NOMO-1 (cell line): Measurements from ENCODE around the gene TXNRD1.
A peak's percentile ranks its signal among the peaks of the same experiment; 100 is the strongest.

Experiments used
- DNase-seq, 2 experiments: peaks; one replicate each; lab custom pipeline; 2025; ENCODE audit not compliant: unreplicated experiment in 2 of 2; lab: John Stamatoyannopoulos, UW

The TXNRD1 gene

DNA sequence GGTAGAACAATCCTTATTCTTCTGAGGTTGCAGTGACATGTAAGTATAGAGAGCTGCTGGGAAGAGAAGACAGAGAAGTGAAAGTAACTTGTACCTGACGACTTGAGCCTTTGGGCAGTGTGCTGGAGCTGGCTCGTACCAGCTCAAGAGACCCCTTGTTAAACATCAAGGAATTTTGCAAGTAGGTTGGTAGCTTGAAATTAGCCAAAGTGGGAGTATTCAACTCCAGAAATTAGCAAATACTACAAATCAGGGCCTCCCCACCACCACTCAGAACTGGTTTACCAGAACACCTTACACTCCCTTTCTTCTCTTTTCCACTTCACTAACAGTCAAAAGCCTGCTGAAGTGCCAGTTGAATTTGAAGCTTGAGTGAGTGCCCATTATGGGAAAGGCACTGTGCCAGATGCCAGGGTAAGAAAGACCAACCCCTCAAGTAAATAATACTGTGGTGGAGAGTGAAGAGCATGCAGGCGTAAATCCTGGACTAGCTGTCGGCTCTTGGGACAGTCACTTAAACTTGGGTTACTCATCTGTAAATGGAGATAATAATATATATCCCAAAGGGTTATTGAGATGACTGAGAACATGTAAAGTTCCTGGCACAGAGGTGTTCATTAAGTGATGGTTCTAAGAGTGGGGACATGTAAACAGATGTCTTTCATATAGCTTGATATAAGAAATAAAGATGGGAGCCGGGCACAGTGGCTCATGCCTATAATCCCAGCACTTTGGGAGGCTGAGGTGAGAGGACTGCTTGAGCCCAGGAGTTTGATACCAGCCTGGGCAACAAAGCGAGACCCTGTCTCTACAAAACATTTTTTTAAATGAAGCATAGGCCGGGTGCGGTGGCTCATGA is 60.9 kb downstream of the TXNRD1 start:
- peak; percentile 37 to 60 for DNase-seq

DNA sequence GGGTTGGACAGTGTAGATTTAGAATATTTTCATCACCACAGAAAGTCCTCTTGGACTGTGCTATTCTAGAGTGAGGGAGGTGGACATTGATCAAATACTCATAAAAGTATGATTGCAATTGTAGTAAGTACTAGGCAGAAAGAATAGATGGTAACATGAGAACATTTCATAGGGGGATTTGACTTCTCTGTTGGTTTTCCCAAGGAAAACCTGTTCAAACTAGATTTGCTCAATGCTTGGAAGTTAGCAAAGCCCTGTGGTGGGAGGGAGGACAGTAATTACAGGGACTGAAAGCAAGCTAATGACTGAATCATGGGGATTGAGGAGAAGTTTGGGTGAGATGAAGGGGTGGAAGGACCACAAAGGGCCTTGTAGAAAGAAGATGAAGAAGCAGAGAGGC is 63.6 kb downstream of the TXNRD1 start:
- no peak for DNase-seq

DNA sequence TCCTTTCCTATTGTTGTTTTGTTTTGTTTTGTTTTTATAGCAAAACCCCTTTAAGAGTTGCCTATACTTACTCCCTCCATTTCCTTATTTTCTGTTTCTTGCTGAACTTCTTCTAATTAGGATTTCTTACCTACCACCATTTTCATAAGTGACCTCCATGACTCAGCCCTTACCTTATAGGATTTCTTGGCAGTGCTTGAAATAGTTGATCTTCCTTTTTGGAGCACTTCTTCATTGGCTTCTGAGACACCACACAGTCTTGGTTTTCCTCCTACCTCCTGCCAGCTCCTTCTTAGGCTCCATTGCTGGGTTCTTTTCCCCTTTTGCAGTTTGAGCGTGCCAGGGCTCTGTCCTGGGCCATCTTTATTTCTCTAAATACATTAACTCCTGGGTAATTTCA is 64.5 kb downstream of the TXNRD1 start:
- no peak for DNase-seq

DNA sequence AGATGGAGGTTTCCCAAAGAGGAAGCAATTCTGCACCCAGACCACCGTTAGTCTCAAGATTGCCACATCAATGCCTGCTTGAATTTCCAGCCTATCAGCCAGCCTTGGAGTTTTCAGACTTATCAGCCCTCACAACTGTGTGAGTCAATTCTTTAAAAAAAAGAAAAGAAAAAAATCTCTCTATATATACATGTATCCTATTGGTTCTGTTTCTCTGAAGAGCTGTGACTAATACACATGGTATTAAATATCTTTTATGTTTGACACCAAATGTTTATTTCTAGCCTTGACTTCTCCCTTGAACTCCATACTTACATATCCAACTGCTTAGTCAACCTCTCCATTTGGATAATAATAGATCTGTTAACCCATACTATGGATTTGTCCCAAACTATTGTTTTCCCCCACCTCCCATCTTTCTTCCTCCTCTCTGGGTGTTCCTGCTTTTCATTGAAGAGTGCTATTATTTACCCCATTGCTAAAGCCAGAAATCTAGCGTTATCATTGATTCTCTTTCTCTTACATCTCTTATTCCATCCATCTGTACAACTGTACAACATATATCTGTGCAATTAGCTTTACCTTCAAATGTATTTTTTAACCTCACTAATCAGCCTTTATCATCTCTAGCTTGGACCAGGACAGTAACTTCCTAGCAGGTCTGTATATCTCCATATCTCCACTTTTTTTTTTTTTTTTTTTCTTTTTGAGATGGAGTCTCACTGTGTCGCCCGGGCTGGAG is 65.3 kb downstream of the TXNRD1 start:
- DNase-seq, result peak; percentile 15 to 58

DNA sequence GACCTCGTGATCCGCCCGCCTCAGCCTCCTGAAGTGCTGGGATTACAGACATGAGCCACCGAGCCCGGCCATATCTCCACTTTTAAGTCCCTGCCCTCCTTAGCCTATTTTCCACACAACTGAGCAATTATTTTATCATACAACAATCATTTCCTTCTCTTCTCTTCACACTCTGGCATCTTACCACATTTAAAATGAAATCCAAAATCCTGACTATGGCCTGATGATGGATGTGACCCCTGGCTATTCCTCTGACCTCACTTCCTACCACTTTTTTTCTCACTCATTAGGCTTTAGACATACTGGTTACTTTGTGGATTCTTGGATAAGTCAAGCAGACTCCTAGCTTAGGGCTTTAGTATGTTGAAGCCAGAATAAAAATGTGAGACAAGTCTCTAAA is 66.1 kb downstream of the TXNRD1 start:
- no peak for DNase-seq

DNA sequence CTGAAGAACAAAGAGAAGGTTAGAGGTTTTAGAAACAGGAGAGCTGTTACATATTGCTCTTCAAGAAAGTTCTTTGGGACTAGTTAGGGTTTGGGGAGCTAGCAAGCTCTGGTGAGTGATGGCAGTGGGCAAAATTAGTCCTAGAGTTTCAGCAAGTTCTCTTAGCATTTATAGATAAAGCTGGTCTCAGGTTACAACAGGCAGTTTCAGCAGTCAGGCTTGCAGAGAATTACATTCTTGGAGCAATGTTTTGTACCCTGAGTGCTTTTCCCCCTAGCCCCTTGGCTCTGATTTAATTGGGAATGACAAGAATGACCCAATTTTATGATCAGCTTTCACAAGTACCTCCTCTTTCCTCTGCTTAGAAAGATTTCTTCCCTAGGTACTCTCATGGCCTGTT is 66.5 kb downstream of the TXNRD1 start:
- DNase-seq, result no peak

DNA sequence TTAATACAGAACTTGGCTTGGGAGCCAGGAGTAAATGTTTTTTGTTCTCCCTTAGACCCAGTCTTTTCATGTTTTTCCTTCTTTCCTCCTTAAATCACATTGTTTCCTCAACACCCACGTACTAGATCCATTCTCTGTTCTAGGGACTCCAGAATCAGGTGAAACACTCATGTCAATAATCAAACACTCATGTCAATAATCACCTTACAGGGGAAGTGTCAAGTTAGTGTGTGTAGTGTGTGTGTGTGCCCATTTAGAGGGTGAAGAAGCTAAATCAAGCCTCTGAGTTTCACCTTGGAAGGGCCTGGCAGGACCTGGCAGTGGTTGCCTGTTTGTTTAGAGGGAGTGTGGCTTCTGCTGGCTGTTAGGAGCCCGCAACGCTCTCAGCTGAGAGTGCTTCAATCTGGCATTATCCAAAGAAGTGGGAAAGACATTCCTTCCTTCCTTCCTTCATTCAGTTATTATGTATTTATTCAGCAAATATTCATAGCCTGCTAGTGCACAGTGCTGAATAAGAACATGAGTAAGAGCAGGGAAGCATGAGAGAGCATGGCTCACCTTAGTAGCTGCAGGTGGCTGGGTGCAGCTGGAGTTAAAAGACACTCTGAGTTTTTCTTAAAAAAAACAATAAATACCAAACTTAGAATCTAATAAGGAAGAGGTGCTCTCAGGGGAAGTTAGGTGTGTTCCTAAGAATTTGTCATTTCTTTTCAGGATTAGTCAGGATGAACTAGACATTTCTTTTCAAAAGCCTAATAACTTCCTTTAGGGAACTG is 70.3 kb downstream of the TXNRD1 start:
- DNase-seq, result no peak

DNA sequence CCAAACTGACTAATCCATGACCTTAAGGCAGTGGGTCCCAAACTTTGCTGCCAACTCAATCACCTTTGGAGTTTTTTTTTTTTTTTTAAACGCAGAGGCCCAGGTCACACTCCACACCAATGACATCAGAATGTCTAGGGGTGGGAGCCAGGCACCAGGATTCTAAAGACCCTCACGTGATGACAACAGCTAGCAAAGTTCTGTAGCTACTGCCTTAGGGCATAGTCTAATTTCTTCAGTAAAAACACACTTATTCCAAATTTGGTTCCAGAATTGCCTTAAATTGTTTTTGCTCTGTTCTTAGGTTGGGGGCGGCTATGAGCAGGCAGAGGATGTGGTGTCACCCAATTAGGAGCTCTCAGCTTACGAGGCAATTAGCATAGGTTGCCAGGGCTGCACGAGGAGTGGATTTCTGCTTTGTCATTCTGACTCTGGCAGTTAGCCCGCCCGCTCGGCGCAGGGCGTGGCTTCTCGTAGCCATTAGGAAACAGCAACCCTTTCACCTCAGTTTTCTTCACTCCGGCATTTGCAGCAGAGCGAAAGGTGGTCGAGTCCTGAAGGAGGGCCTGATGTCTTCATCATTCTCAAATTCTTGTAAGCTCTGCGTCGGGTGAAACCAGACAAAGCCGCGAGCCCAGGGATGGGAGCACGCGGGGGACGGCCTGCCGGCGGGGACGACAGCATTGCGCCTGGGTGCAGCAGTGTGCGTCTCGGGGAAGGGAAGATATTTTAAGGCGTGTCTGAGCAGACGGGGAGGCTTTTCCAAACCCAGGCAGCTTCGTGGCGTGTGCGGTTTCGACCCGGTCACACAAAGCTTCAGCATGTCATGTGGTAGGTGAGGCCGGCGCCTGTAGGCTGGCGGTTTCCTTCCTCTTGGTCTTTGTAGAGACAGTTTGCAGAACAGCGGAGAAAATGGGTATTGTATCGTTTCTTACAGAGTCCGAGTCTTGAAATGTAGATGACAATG is 71.2 kb downstream of the TXNRD1 start:
- DNase-seq, result peak; percentile 92 to 98

DNA sequence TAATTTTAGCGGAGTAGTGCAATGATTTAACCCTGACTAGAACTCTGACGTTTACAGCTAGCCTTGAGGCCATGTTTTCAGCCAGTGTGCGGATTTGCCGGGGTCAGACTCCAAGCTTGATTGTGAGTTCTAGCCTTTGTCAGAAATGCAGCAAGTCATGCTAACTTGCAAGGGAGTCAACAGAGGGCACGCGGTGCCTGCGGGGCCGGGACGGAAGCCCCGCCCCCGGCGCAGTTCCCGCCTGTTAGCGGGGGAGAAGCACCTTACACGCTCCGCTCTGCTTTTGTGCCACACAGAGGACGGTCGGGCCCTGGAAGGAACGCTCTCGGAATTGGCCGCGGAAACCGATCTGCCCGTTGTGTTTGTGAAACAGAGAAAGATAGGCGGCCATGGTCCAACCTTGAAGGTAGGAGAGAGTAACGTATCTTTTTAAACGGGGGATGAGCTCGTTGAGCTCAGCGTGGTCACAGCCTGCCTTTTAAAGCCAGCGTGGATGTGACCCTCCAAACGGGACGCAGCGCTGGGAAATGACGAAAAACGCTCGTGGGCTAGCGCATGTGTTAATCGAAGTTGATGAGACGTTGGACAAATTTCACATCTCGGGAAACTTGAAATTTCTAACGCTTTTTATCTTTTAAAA is 73.2 kb downstream of the TXNRD1 start:
- DNase-seq, result peak; percentile 84 to 90

DNA sequence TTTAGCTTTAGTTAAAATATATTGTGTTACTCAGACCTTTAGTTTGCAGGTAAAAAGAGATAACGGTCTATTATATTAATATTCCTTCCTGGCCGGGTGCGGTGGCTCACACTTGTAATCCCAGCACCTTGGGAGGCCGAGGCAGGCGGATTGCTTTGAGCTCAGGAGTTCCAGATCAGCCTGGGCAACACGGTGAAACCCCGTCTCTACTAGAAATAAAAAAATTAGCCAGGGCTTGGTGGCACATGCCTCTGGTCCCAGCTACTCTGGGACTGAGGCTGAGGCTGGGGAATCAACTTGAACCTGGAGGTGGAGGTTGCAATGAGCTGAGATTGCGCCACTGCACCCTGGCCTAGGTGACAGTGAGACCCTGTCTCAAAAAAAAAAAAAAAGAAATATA is 74.7 kb downstream of the TXNRD1 start:
- no peak for DNase-seq

DNA sequence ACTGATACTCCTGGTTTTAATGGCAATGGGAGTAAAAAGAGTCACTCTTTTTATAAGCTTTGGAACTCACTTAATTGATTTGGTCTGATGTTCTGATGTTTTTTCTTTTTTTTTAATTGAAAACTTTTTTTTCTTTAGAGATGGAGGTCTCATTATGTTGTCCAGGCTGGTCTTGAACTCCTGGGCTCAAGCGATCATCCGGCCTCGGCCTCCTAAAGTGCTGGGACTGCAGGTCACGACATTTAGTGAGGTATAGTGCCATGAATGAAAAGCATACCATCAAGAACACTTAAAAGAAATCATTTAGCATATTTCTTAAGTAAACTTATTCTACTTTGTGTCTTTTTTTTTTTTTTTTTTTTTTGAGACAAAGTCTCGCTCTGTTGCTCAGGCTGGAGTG is 75.3 kb downstream of the TXNRD1 start:
- no peak for DNase-seq

DNA sequence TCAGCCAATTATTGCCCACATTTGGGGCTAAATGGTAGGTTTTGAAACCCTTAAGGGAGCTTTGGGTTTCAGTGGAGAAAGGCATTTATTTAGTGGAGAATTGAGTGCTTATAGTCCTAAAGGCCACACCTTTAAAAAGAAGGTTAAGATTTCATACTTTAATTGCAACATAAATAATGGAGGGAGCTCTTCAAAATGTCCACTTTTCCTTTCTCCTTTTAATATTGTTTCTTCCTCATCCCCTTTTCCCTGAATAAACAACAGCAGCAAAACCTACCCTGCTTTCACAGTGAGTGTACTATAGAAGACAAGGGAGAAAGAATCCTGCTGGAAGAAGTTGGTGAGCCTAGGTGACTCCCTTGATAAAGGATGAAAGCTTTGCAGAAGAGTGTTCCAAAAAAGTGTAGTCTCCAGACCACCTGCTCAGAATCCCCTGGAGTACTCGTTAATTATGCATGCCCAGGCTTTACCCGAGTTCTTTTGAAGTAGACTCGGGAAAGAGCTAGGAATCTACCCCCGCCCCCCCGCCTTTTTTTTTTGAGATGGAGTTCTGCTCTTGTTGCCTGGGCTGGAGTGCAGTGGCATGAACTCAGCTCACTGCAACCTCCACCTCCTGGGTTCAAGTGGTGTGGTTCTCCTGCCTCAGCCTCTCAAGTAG is 76.4 kb downstream of the TXNRD1 start:
- no peak for DNase-seq

DNA sequence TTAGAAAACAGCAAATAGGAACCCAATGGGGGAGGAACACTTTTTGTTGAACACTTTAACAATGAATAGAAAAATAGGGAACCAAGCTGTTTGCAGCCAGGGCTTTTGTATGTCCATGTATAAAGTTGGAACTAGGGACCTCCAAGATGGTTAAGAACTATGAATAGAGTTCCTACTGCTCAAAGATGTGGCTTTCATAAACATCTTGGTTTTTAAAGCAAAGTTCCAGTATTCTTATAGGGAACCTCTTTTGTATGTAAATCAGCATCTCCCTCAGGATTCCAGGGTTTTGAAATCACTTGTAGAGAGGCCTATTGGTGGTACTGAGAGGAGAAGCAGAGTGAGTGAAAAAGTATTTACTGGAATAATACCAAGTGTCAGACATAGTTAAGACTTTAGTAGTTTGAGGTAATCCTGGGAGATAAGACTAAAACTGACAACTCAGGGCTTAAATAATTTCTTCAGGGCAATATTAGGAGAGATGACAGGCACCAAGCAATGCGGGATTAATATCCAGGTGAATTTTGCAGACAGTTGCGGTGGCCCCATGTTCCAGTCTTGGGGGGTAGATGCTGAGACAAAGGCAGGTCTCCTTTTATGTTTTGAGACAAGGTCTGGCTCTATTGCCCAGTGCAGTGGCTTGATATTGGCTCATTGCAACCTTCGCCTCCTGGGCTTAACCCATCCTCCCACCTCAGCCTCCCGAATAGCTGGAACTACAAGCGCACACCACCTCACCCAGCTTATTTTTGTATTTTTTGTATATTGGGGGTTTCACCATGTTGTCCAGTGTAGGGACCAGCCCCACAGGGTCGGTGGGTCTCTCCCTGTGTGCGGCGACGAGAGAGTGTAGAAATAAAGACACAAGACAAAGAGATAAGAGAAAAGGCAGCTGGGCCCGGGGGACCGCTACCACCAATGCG is 77.6 kb downstream of the TXNRD1 start:
- DNase-seq, result no peak

DNA sequence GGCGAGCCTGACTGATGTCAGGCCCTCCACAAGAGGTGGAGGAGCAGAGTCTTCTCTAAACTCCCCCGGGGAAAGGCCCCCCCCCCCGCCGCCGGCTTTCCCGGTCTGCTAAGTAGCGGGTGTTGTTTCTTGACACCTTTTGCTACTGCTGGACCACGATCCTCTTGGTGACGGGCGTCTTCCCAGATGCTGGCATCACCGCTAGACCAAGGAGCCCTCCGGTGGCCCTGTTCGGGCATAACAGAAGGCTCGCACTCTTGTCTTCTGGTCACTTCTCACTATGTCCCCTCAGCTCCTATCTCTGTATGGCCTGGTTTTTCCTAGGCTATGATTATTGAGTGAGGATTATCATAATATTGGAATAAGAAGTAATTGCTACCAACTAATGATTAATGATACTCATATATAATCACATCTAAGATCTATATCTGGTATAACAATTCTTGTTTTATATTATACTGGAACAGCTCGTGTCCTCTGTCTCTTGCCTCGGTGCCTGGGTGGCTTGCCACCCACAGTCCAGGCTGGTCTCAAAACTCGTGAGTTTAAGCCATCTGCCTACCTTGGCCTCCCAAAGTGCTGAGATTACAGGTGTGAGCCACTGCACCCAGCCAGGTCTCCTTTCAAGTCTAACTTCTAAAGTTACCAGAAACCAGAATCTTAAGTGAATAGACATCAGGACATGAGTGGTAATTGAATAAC is 78.7 kb downstream of the TXNRD1 start:
- peak in 1 of 2 experiments; percentile 6 for DNase-seq

DNA sequence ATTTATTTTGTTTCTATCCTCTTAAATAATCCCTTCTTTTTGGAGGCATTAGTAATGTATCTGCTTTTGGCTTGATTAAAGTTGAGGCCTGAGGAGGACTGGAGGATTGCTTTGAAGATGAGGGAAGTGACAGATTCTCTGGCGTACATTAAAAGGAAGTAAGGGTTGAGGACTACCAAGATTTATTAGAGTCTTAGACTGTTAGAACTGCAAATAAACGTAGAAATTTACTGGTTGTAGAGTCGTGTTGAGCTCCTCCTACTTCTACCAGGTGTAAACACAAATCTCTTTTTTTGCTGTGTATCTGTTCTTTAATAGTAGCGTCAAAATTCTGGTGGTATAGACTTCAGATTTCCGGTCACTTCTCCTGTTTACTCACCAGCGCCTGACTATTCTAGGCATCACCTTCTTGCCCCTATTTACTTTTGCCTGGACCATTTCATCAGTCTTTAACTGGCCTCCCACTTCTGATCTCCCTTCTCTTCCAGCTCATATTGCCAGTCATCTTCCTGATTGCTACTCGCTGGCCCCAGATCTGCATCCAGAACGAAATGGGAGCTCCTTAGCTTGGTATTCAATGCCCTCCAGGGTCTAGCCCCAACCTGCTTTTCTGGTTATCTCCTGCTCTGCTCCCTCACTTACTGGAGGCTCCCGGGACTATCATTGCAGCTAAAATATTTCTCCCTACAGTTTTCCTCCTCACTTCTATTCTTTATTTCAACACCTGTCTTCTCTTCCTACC is 79.5 kb downstream of the TXNRD1 start:
- DNase-seq, result no peak

DNA sequence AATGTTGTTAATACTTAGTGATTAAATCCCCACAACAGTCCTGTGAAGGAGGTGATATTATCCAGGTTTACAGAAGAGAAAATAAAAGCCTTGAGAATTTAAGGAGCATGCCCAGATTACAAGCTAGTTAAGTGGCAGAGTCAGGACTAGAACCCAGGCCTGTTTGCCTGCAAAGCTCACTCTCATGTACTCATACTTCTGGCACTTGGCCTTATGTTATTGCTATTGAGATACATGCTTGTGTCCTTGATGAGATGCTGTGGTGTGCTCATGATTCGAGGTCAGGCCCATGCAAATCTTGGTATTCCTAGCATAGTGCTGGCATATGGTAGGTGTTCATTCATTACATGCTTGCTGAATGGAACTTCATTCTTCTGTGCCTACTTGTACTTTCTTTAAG is 80.4 kb downstream of the TXNRD1 start:
- no peak for DNase-seq

DNA sequence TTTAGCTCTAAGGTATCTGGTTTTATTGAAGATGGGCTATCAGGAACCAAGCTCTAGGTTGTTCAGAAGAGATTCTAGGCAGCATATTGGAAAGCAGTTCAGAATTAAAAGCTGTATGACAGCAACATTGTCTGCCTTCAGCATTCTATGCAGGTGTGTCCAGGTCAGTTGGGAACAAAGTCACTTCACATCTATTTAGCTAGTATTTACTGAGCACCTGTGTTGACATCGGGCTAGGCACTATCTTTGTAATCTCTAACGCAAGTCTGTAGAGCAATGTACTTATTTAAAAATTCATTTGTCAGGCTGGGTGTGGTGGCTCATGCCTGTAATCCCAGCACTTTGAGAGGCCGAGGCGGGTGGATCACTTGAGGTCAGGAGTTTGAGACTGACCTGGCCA is 81.1 kb downstream of the TXNRD1 start:
- DNase-seq, result no peak
